RWPE2 (cell line): ENCODE data around the gene TMEM213.
A peak's percentile ranks its signal among the peaks of the same experiment; 100 is the strongest.

Experiments used
- ATAC-seq: fragments of 200-7000 bp; cut with Tn5 transposase; 3 replicates; pipeline ENCODE4 v1.9.1; 2021; ENCODE audit warnings: low read depth
- DNase-seq: peaks from one replicate; pipeline ENCODE4 v3.0.0-alpha.2; 2020; ENCODE audit warnings: low spot score
- H3K27ac ChIP-seq: fragments of 450-650 bp; 2 replicates; pipeline ENCODE4 v1.5.1; 2017; ENCODE audit warnings: mild to moderate bottlenecking; ENCODE audit not compliant: poor library complexity, severe bottlenecking
- H3K27me3 ChIP-seq: fragments of 250-450 bp; sonication (Bioruptor Pico); 2 replicates; pipeline ENCODE4 v1.5.1; 2021; ENCODE audit warnings: mild to moderate bottlenecking, moderate library complexity; ENCODE audit not compliant: insufficient read depth, poor library complexity, severe bottlenecking
- H3K36me3 ChIP-seq: fragments of 250-450 bp; sonication (Bioruptor Pico); 2 replicates; pipeline ENCODE4 v1.5.1; 2020; ENCODE audit warnings: low read depth, mild to moderate bottlenecking, moderate library complexity
- H3K4me1 ChIP-seq: fragments of 250-450 bp; sonication (Bioruptor Pico); 2 replicates; pipeline ENCODE4 v1.5.1; 2021; ENCODE audit warnings: mild to moderate bottlenecking, moderate library complexity; ENCODE audit not compliant: insufficient read depth, poor library complexity, severe bottlenecking
- H3K4me3 ChIP-seq: fragments of 250-450 bp; sonication (Bioruptor Pico); 2 replicates; pipeline ENCODE4 v1.5.1; 2021; ENCODE audit warnings: mild to moderate bottlenecking, moderate library complexity; ENCODE audit not compliant: severe bottlenecking
- H3K9me3 ChIP-seq: fragments of 250-450 bp; sonication (Bioruptor Pico); 2 replicates; pipeline ENCODE4 v1.5.1; 2021; ENCODE audit warnings: mild to moderate bottlenecking, moderate library complexity; ENCODE audit not compliant: severe bottlenecking
- TF ChIP-seq, protein P1 (sequence below): fragments of 450-650 bp; IDR thresholded peaks from one replicate; pipeline ENCODE4 v1.5.1; 2017; ENCODE audit warnings: mild to moderate bottlenecking, moderate library complexity; ENCODE audit not compliant: poor library complexity, severe bottlenecking

Gene TMEM213

DNA sequence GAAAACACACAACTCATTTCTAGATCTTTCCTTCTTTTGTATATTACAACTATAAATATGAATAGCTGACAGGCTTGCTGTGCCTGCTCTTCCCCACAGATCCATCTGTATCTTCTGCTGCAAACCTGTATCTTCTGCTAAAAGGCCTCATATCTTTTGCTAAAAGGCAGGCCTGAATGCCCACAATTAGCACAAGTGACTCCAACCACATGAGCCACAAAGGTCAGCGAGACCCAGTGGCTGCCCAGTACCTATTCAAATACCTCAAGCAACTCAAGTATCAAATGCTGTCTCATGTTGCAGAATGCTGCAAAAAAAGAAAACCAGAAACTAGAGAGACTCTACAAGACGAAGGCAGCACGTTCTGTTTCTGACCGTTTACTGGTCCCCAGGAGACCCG, 54.7 kb downstream of the TMEM213 start:
- DNase-seq (no peak), ATAC-seq (no peak)
- TF ChIP-seq, protein P1, sequence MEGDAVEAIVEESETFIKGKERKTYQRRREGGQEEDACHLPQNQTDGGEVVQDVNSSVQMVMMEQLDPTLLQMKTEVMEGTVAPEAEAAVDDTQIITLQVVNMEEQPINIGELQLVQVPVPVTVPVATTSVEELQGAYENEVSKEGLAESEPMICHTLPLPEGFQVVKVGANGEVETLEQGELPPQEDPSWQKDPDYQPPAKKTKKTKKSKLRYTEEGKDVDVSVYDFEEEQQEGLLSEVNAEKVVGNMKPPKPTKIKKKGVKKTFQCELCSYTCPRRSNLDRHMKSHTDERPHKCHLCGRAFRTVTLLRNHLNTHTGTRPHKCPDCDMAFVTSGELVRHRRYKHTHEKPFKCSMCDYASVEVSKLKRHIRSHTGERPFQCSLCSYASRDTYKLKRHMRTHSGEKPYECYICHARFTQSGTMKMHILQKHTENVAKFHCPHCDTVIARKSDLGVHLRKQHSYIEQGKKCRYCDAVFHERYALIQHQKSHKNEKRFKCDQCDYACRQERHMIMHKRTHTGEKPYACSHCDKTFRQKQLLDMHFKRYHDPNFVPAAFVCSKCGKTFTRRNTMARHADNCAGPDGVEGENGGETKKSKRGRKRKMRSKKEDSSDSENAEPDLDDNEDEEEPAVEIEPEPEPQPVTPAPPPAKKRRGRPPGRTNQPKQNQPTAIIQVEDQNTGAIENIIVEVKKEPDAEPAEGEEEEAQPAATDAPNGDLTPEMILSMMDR: no peak
- Histone ChIP-seq H3K9me3 (no peaks in the 10 kb centered on the region), H3K27me3 (no peaks in the 10 kb centered on the region), H3K4me3 (no peak overlapping the region), H3K4me1 (no peaks in the 10 kb centered on the region), H3K27ac (no peak overlapping the region), H3K36me3 (peaks cover 5% of the 10 kb centered on the region; the same call in 1 of the 2 replicates)

GRCh38 chr7:138853448-138853847, 55.7 kb downstream of the TMEM213 start:
- peaks cover 5% of the 10 kb centered on the region; the same call in 1 of the 2 replicates for H3K36me3 ChIP-seq
- TF ChIP-seq, protein P1: no peak
- no peaks in the 10 kb centered on the region for H3K4me1 ChIP-seq
- H3K9me3 ChIP-seq: no peaks in the 10 kb centered on the region
- DNase-seq (no peak), ATAC-seq (no peak)
- no peak overlapping the region for H3K27ac ChIP-seq
- no peak overlapping the region for H3K4me3 ChIP-seq
- H3K27me3 ChIP-seq: no peaks in the 10 kb centered on the region

- DNase-seq: no peak
- peaks cover 5% of the 10 kb centered on the region; the same call in 1 of the 2 replicates for H3K36me3 ChIP-seq
Measured at GRCh38 chr7:138854115-138854645, 56.4 kb downstream of the TMEM213 start.

GRCh38 chr7:138857728-138858127, 59.9 kb downstream of the TMEM213 start:
- Histone ChIP-seq H3K4me1 (no peaks in the 10 kb centered on the region), H3K4me3 (no peak overlapping the region), H3K9me3 (no peaks in the 10 kb centered on the region), H3K36me3 (no peaks in the 10 kb centered on the region), H3K27me3 (no peaks in the 10 kb centered on the region), H3K27ac (no peak overlapping the region)
- TF ChIP-seq, protein P1: no peak
- ATAC-seq: no peak
- DNase-seq: no peak

More at GRCh38 chr7:138854115-138854645, 56.4 kb downstream of the TMEM213 start:
- H3K9me3 ChIP-seq: no peaks in the 10 kb centered on the region
- peak; percentile 54; the same call in 2 of the 3 replicates for ATAC-seq
- H3K4me1 ChIP-seq: no peaks in the 10 kb centered on the region
- no peaks in the 10 kb centered on the region for H3K27me3 ChIP-seq
- TF ChIP-seq, protein P1: no peak
- no peak overlapping the region for H3K4me3 ChIP-seq
- H3K27ac ChIP-seq: no peak overlapping the region

DNA sequence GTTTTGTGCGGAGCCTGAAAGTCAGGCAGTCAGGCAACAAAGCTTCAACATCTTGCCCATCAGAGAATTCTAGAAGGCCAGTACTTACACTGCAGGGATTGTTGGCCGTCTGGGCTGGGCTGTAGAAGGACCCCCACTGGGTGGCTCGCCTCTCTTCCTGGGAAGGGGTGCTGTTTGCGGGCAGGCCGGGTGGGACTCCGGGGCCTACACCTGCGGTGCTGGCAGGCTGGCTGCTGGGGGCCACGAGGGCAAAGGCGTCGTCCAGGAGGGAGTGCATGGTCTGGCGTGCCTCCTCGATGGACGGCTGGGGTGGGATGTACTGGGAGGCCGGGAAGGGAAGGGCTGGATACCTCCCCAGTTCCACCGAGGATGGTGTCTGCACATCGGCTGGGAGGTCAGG, 63.3 kb downstream of the TMEM213 start:
- H3K9me3 ChIP-seq: no peaks in the 10 kb centered on the region
- H3K4me1 ChIP-seq: peaks cover 5% of the 10 kb centered on the region
- ATAC-seq: no peak
- no peaks in the 10 kb centered on the region for H3K36me3 ChIP-seq
- H3K27ac ChIP-seq: no peak overlapping the region
- no peak for DNase-seq
- H3K4me3 ChIP-seq: no peak overlapping the region
- H3K27me3 ChIP-seq: no peaks in the 10 kb centered on the region
- TF ChIP-seq, protein P1: no peak
